ENCODE data around the gene BRIX1. TPM values are rescaled to one million over a fixed set of nuclear protein-coding genes. Genes with fewer than 3 reads are reported as not detected.
A peak's percentile ranks its signal among the peaks of the same experiment; 100 is the strongest.

Gene BRIX1
- polyA plus RNA-seq, 2 of the 4 experiments (the other 2 are of a cell fraction), result 67.3 to 88.5 TPM

- TF ChIP-seq ELK1 (IDR thresholded peaks at IDR 0.05; ENCODE audit: low read depth, low read length), result no peak
- TF ChIP-seq JUNB (IDR thresholded peaks at IDR 0.05), result no peak
- no peak for TF ChIP-seq RFX5 (IDR thresholded peaks at IDR 0.05)
- TF ChIP-seq BCL3 (IDR thresholded peaks at IDR 0.05), result no peak
- TF ChIP-seq ZSCAN20 (CRISPR knock-in tag; IDR thresholded peaks at IDR 0.05), result no peak
- TF ChIP-seq ESRRA (IDR thresholded peaks at IDR 0.05; ENCODE audit: borderline replicate concordance, low read length), result no peak
- ChIA-PET POLR2A (interaction anchor here (0.7 kb wide), 1 partner anchor 14 kb away, joined by 3 read pairs; no protein-coding TSS in a partner anchor), CTCF (interaction anchor here (0.6 to 16.6 kb wide), 3 partner anchors 15 to 417 kb away, joined by 3 to 621 read pairs (median 4); partner anchors contain the start of genes BRIX1 and RAD1)
- Histone ChIP-seq H3K4me2 (no peak overlapping the region), H3K4me1 (no peaks in the 10 kb centered on the region), H3K9me3 (no peaks in the 10 kb centered on the region), H3K4me3 (no peak overlapping the region), H3K27ac (no peak overlapping the region)
- DNase-seq (ENCODE audit: low read depth in 1 of 2, low spot score in 1 of 2), result no peak
- 85% methylated on average over 6 of the region's 6 CpGs for WGBS (ENCODE audit: missing lambda C conversion rate)
- ATAC-seq, result no peak
- FAIRE-seq, result no peak
Observed at GRCh38 chr5:34900652-34901051, 14.9 kb upstream of the BRIX1 start.

GRCh38 chr5:34903260-34903659 is 12.3 kb upstream of the BRIX1 start:
- no peaks in the 10 kb centered on the region for H3K9me3 ChIP-seq
- FAIRE-seq (no peak), ATAC-seq (no peak), DNase-seq (ENCODE audit: low read depth in 1 of 2, low spot score in 1 of 2) (no peak)
- no peak overlapping the region for H3K27ac ChIP-seq
- no peak overlapping the region for H3K4me3 ChIP-seq
- POLR2A ChIA-PET, result interaction anchor here (1.3 to 1.5 kb wide), 2 partner anchors 12 to 26 kb away, joined by 3 to 4 read pairs; partner anchors contain the start of genes BRIX1, DNAJC21 and RAD1
- H3K4me1 ChIP-seq, result no peaks in the 10 kb centered on the region
- no peak overlapping the region for H3K4me2 ChIP-seq
- WGBS (ENCODE audit: missing lambda C conversion rate), result 94% methylated on average over 1 of the region's 1 CpG
- TF ChIP-seq FOSL2 (IDR thresholded peaks at IDR 0.05), result no peak
- no peak for TF ChIP-seq FOSL2 (CRISPR knock-in tag; IDR thresholded peaks at IDR 0.05)
- TF ChIP-seq HOXB5 (CRISPR knock-in tag; IDR thresholded peaks at IDR 0.05), result no peak
- no peak for TF ChIP-seq HOXA7 (CRISPR knock-in tag; IDR thresholded peaks at IDR 0.05)
- no peak for TF ChIP-seq CEBPB (IDR thresholded peaks at IDR 0.05)
- no peak for TF ChIP-seq SMC3 (IDR thresholded peaks at IDR 0.05)
- CTCF ChIA-PET, result interaction anchor here (1.4 to 16.6 kb wide), 6 partner anchors 13 to 419 kb away, joined by 3 to 621 read pairs (median 5); partner anchors contain the start of genes BRIX1 and RAD1

- DNase-seq (ENCODE audit: low read depth in 1 of 2, low spot score in 1 of 2), result peak in 1 of 2 experiments; percentile 27
- no peak overlapping the region for H3K4me3 ChIP-seq
- ATAC-seq, result peak in 1 of 2 experiments; percentile 65; a peak in 2 of 6 replicates
- WGBS (ENCODE audit: missing lambda C conversion rate), result 60% methylated on average over 2 of the region's 2 CpGs
- TF ChIP-seq SMC3 (IDR thresholded peaks at IDR 0.05) (peak; percentile 60), FOXS1 (CRISPR knock-in tag; IDR thresholded peaks at IDR 0.05) (no peak), RAD21 (conservative IDR thresholded peaks at IDR 0.05 in 1 of 2, IDR thresholded peaks at IDR 0.05 in 1 of 2) (peak; percentile 57 to 58), RARB (CRISPR knock-in tag; IDR thresholded peaks at IDR 0.05) (no peak), CTCF (IDR thresholded peaks at IDR 0.05) (peak; percentile 69)
- ChIA-PET POLR2A (no interaction called here), CTCF (interaction anchor here (0.7 to 16.6 kb wide), 10 partner anchors 10 to 422 kb away, joined by 3 to 621 read pairs (median 4); partner anchors contain the start of genes BRIX1 and RAD1)
- H3K4me1 ChIP-seq, result no peaks in the 10 kb centered on the region
- H3K27ac ChIP-seq, result no peak overlapping the region
- H3K9me3 ChIP-seq, result no peaks in the 10 kb centered on the region
- no peak overlapping the region for H3K4me2 ChIP-seq
- no peak for FAIRE-seq
Observed at GRCh38 chr5:34905564-34905963, 9.9 kb upstream of the BRIX1 start.
